H7 (cell line): ENCODE results near the gene RBBP5. TPM values are rescaled to one million over a fixed set of nuclear protein-coding genes. Genes with fewer than 3 reads are reported as not detected.

ENCODE experiments used
- DNase-seq: peaks from one replicate; pipeline ENCODE4 v3.0.0; 2012
- H3K27me3 ChIP-seq: 2 replicates; pipeline ENCODE4 v1.6.0; 2011; ENCODE audit warnings: mild to moderate bottlenecking, low read length; ENCODE audit not compliant: control insufficient read depth, insufficient read depth
- H3K36me3 ChIP-seq: replicated peaks from 2 replicates; pipeline ENCODE4 v1.5.1; 2011; ENCODE audit warnings: low read length; ENCODE audit not compliant: control insufficient read depth, insufficient read depth
- H3K4me3 ChIP-seq: 2 replicates; pipeline ENCODE4 v1.5.1; 2011; ENCODE audit warnings: low read depth, mild to moderate bottlenecking, control low read depth, low read length, moderate library complexity; ENCODE audit not compliant: insufficient read depth
- total RNA-seq: library from RNA; depleted of rRNA; stranded (reverse); fragments of >200 nt; shearing (Covaris generic); gene quantifications from 2 replicates; pipeline ENCODE4 v1.2.3, GENCODE V29; 2014

RBBP5 gene
- total RNA-seq, 1 experiment from 2014 or later: 21.7 TPM

- H3K36me3 ChIP-seq: peaks cover 2% of the 10 kb centered on the region; the same call in 1 of the 2 replicates
- DNase-seq: no peak
- H3K4me3 ChIP-seq: no peak overlapping the region
- no peaks in the 10 kb centered on the region for H3K27me3 ChIP-seq
Measured at GRCh38 chr1:205144751-205145150, 23.0 kb upstream of the RBBP5 start.

- no peak for DNase-seq
- Histone ChIP-seq H3K36me3 (peaks cover 2% of the 10 kb centered on the region; the same call in 1 of the 2 replicates), H3K27me3 (no peaks in the 10 kb centered on the region), H3K4me3 (no peak overlapping the region)
Measured at GRCh38 chr1:205144046-205144720, 22.4 kb upstream of the RBBP5 start.

- Histone ChIP-seq H3K27me3 (no peaks in the 10 kb centered on the region), H3K4me3 (no peak overlapping the region), H3K36me3 (no peaks in the 10 kb centered on the region)
- no peak for DNase-seq
Measured at GRCh38 chr1:205142102-205142469, 20.3 kb upstream of the RBBP5 start.

GRCh38 chr1:205141236-205142101 lies 19.7 kb upstream of the RBBP5 start:
- H3K27me3 ChIP-seq: no peaks in the 10 kb centered on the region
- H3K4me3 ChIP-seq: no peak overlapping the region
- DNase-seq: peak; percentile 58
- no peaks in the 10 kb centered on the region for H3K36me3 ChIP-seq

- DNase-seq: no peak
- H3K4me3 ChIP-seq: no peak overlapping the region
- H3K36me3 ChIP-seq: no peaks in the 10 kb centered on the region
- H3K27me3 ChIP-seq: no peaks in the 10 kb centered on the region
Measured at GRCh38 chr1:205140113-205140512, 18.3 kb upstream of the RBBP5 start.

- Histone ChIP-seq H3K27me3 (no peaks in the 10 kb centered on the region), H3K4me3 (no peak overlapping the region), H3K36me3 (no peaks in the 10 kb centered on the region)
- DNase-seq: peak; percentile 11
Measured at GRCh38 chr1:205137901-205138300, 16.1 kb upstream of the RBBP5 start.

- DNase-seq: no peak
- no peak overlapping the region for H3K4me3 ChIP-seq
- no peaks in the 10 kb centered on the region for H3K36me3 ChIP-seq
- H3K27me3 ChIP-seq: no peaks in the 10 kb centered on the region
Measured at GRCh38 chr1:205133287-205133686, 11.5 kb upstream of the RBBP5 start.

- H3K4me3 ChIP-seq: no peak overlapping the region
- H3K27me3 ChIP-seq: no peaks in the 10 kb centered on the region
- no peak for DNase-seq
- H3K36me3 ChIP-seq: no peaks in the 10 kb centered on the region
Measured at GRCh38 chr1:205129447-205130029, 7.8 kb upstream of the RBBP5 start.

- H3K4me3 ChIP-seq: no peak overlapping the region
- no peaks in the 10 kb centered on the region for H3K27me3 ChIP-seq
- H3K36me3 ChIP-seq: no peaks in the 10 kb centered on the region
- DNase-seq: no peak
Measured at GRCh38 chr1:205128050-205128449, 6.3 kb upstream of the RBBP5 start.

- H3K4me3 ChIP-seq: no peak overlapping the region
- no peaks in the 10 kb centered on the region for H3K27me3 ChIP-seq
- H3K36me3 ChIP-seq: no peaks in the 10 kb centered on the region
- no peak for DNase-seq
Measured at GRCh38 chr1:205127646-205128045, 5.9 kb upstream of the RBBP5 start.

GRCh38 chr1:205124726-205125125 lies 2.9 kb upstream of the RBBP5 start:
- Histone ChIP-seq H3K4me3 (no peak overlapping the region), H3K27me3 (no peaks in the 10 kb centered on the region), H3K36me3 (no peaks in the 10 kb centered on the region)
- DNase-seq: no peak

GRCh38 chr1:205122489-205122882 lies 708 bp upstream of the RBBP5 start:
- peaks cover 1% of the 10 kb centered on the region for H3K36me3 ChIP-seq
- peak overlapping the region; percentile 99 for H3K4me3 ChIP-seq
- DNase-seq: no peak
- H3K27me3 ChIP-seq: no peaks in the 10 kb centered on the region

GRCh38 chr1:205118752-205119151 lies 3.0 kb downstream of the RBBP5 start:
- Histone ChIP-seq H3K27me3 (no peaks in the 10 kb centered on the region), H3K4me3 (no peak overlapping the region), H3K36me3 (peaks cover 1% of the 10 kb centered on the region)
- DNase-seq: no peak

GRCh38 chr1:205111354-205111753 lies 10.4 kb downstream of the RBBP5 start:
- DNase-seq: no peak

GRCh38 chr1:205109711-205110110 lies 12.1 kb downstream of the RBBP5 start:
- H3K27me3 ChIP-seq: no peaks in the 10 kb centered on the region
- peaks cover 7% of the 10 kb centered on the region for H3K36me3 ChIP-seq
- H3K4me3 ChIP-seq: no peak overlapping the region
- no peak for DNase-seq

More at GRCh38 chr1:205111354-205111753, 10.4 kb downstream of the RBBP5 start:
- Histone ChIP-seq H3K36me3 (peaks cover 2% of the 10 kb centered on the region), H3K27me3 (no peaks in the 10 kb centered on the region), H3K4me3 (no peak overlapping the region)
